ENCODE data around the gene RNF31.

The RNF31 gene

GRCh38 chr14:24110060-24110459 is 37.2 kb upstream of the RNF31 start:
- no peaks in the 10 kb centered on the region for H3K36me3 ChIP-seq (ENCODE audit: control insufficient read depth, insufficient read depth, low read length)
- no peak overlapping the region for H3K9ac ChIP-seq (ENCODE audit: low read depth, low read length)
- H3K27me3 ChIP-seq (ENCODE audit: control insufficient read depth, insufficient read depth, low read length), result no peaks in the 10 kb centered on the region
- no peaks in the 10 kb centered on the region for H3K9me3 ChIP-seq (ENCODE audit: control insufficient read depth, insufficient read depth, low read length)
- H3K4me1 ChIP-seq (ENCODE audit: control insufficient read depth, insufficient read depth, low read length), result no peaks in the 10 kb centered on the region
- no peak overlapping the region for H3K4me3 ChIP-seq (ENCODE audit: low read depth, low read length)

- no peaks in the 10 kb centered on the region for H3K36me3 ChIP-seq (ENCODE audit: control insufficient read depth, insufficient read depth, low read length)
- H3K9me3 ChIP-seq (ENCODE audit: control insufficient read depth, insufficient read depth, low read length), result no peaks in the 10 kb centered on the region
- no peaks in the 10 kb centered on the region for H3K4me1 ChIP-seq (ENCODE audit: control insufficient read depth, insufficient read depth, low read length)
- no peaks in the 10 kb centered on the region for H3K27me3 ChIP-seq (ENCODE audit: control insufficient read depth, insufficient read depth, low read length)
- no peak overlapping the region for H3K9ac ChIP-seq (ENCODE audit: low read depth, low read length)
- no peak overlapping the region for H3K4me3 ChIP-seq (ENCODE audit: low read depth, low read length)
These were observed 36.8 kb upstream of the RNF31 start for GRCh38 chr14:24110523-24110922.

GRCh38 chr14:24113379-24113800 is 33.9 kb upstream of the RNF31 start:
- no peaks in the 10 kb centered on the region for H3K9me3 ChIP-seq (ENCODE audit: control insufficient read depth, insufficient read depth, low read length)
- H3K36me3 ChIP-seq (ENCODE audit: control insufficient read depth, insufficient read depth, low read length), result peaks cover 10% of the 10 kb centered on the region
- H3K27me3 ChIP-seq (ENCODE audit: control insufficient read depth, insufficient read depth, low read length), result no peaks in the 10 kb centered on the region
- peak overlapping the region; percentile 30 for H3K9ac ChIP-seq (ENCODE audit: low read depth, low read length)
- peaks cover 3% of the 10 kb centered on the region for H3K4me1 ChIP-seq (ENCODE audit: control insufficient read depth, insufficient read depth, low read length)
- H3K4me3 ChIP-seq (ENCODE audit: low read depth, low read length), result peak overlapping the region; percentile 93

GRCh38 chr14:24113801-24114531 is 33.3 kb upstream of the RNF31 start:
- peak overlapping the region; percentile 63 for H3K9ac ChIP-seq (ENCODE audit: low read depth, low read length)
- H3K9me3 ChIP-seq (ENCODE audit: control insufficient read depth, insufficient read depth, low read length), result no peaks in the 10 kb centered on the region
- H3K36me3 ChIP-seq (ENCODE audit: control insufficient read depth, insufficient read depth, low read length), result peaks cover 14% of the 10 kb centered on the region
- H3K4me1 ChIP-seq (ENCODE audit: control insufficient read depth, insufficient read depth, low read length), result peaks cover 3% of the 10 kb centered on the region
- H3K4me3 ChIP-seq (ENCODE audit: low read depth, low read length), result peak overlapping the region; percentile 93
- H3K27me3 ChIP-seq (ENCODE audit: control insufficient read depth, insufficient read depth, low read length), result no peaks in the 10 kb centered on the region

GRCh38 chr14:24114532-24115421 is 32.5 kb upstream of the RNF31 start, which contains the start of the genes DCAF11 and NRL:
TSS of gene DCAF11 (plus strand) at chr14:24114777. CDS start at chr14:24115595, 818 bp downstream.
TSS of gene NRL (minus strand) at chr14:24114949. CDS start at chr14:24082848, 32,101 bp downstream.
- Histone ChIP-seq H3K9ac (ENCODE audit: low read depth, low read length) (peak within 1 kb of the TSS; percentile 74), H3K4me1 (ENCODE audit: control insufficient read depth, insufficient read depth, low read length) (peaks cover 3% of the 10 kb centered on the region), H3K36me3 (ENCODE audit: control insufficient read depth, insufficient read depth, low read length) (peaks cover 22% of the 10 kb centered on the region), H3K27me3 (ENCODE audit: control insufficient read depth, insufficient read depth, low read length) (no peaks in the 10 kb centered on the region), H3K4me3 (ENCODE audit: low read depth, low read length) (peak within 1 kb of the TSS; percentile 93), H3K9me3 (ENCODE audit: control insufficient read depth, insufficient read depth, low read length) (no peaks in the 10 kb centered on the region)

- Histone ChIP-seq H3K27me3 (ENCODE audit: control insufficient read depth, insufficient read depth, low read length) (no peaks in the 10 kb centered on the region), H3K4me3 (ENCODE audit: low read depth, low read length) (peak overlapping the region; percentile 93), H3K4me1 (ENCODE audit: control insufficient read depth, insufficient read depth, low read length) (peaks cover 3% of the 10 kb centered on the region), H3K9me3 (ENCODE audit: control insufficient read depth, insufficient read depth, low read length) (no peaks in the 10 kb centered on the region), H3K36me3 (ENCODE audit: control insufficient read depth, insufficient read depth, low read length) (peaks cover 23% of the 10 kb centered on the region), H3K9ac (ENCODE audit: low read depth, low read length) (peak overlapping the region; percentile 74)
These were observed 31.7 kb upstream of the RNF31 start for GRCh38 chr14:24115422-24116127.

GRCh38 chr14:24116128-24116814 is 31.0 kb upstream of the RNF31 start:
- peaks cover 3% of the 10 kb centered on the region for H3K4me1 ChIP-seq (ENCODE audit: control insufficient read depth, insufficient read depth, low read length)
- H3K9me3 ChIP-seq (ENCODE audit: control insufficient read depth, insufficient read depth, low read length), result no peaks in the 10 kb centered on the region
- H3K4me3 ChIP-seq (ENCODE audit: low read depth, low read length), result peak overlapping the region; percentile 93
- H3K27me3 ChIP-seq (ENCODE audit: control insufficient read depth, insufficient read depth, low read length), result no peaks in the 10 kb centered on the region
- H3K36me3 ChIP-seq (ENCODE audit: control insufficient read depth, insufficient read depth, low read length), result peaks cover 26% of the 10 kb centered on the region
- peak overlapping the region; percentile 74 for H3K9ac ChIP-seq (ENCODE audit: low read depth, low read length)

GRCh38 chr14:24117179-24117578 is 30.1 kb upstream of the RNF31 start:
- Histone ChIP-seq H3K4me1 (ENCODE audit: control insufficient read depth, insufficient read depth, low read length) (peaks cover 3% of the 10 kb centered on the region), H3K9ac (ENCODE audit: low read depth, low read length) (no peak overlapping the region), H3K9me3 (ENCODE audit: control insufficient read depth, insufficient read depth, low read length) (no peaks in the 10 kb centered on the region), H3K4me3 (ENCODE audit: low read depth, low read length) (no peak overlapping the region), H3K27me3 (ENCODE audit: control insufficient read depth, insufficient read depth, low read length) (no peaks in the 10 kb centered on the region), H3K36me3 (ENCODE audit: control insufficient read depth, insufficient read depth, low read length) (peaks cover 27% of the 10 kb centered on the region)

GRCh38 chr14:24119691-24120090 is 27.6 kb upstream of the RNF31 start:
- H3K4me1 ChIP-seq (ENCODE audit: control insufficient read depth, insufficient read depth, low read length), result peaks cover 3% of the 10 kb centered on the region
- no peaks in the 10 kb centered on the region for H3K9me3 ChIP-seq (ENCODE audit: control insufficient read depth, insufficient read depth, low read length)
- H3K27me3 ChIP-seq (ENCODE audit: control insufficient read depth, insufficient read depth, low read length), result no peaks in the 10 kb centered on the region
- H3K36me3 ChIP-seq (ENCODE audit: control insufficient read depth, insufficient read depth, low read length), result peaks cover 38% of the 10 kb centered on the region
- no peak overlapping the region for H3K4me3 ChIP-seq (ENCODE audit: low read depth, low read length)
- H3K9ac ChIP-seq (ENCODE audit: low read depth, low read length), result no peak overlapping the region

GRCh38 chr14:24121210-24121609 is 26.1 kb upstream of the RNF31 start:
- Histone ChIP-seq H3K4me3 (ENCODE audit: low read depth, low read length) (no peak overlapping the region), H3K36me3 (ENCODE audit: control insufficient read depth, insufficient read depth, low read length) (peaks cover 38% of the 10 kb centered on the region), H3K9ac (ENCODE audit: low read depth, low read length) (no peak overlapping the region)

GRCh38 chr14:24122416-24122815 is 24.9 kb upstream of the RNF31 start:
- no peaks in the 10 kb centered on the region for H3K9me3 ChIP-seq (ENCODE audit: control insufficient read depth, insufficient read depth, low read length)
- H3K27me3 ChIP-seq (ENCODE audit: control insufficient read depth, insufficient read depth, low read length), result no peaks in the 10 kb centered on the region
- H3K4me1 ChIP-seq (ENCODE audit: control insufficient read depth, insufficient read depth, low read length), result no peaks in the 10 kb centered on the region
- peaks cover 35% of the 10 kb centered on the region for H3K36me3 ChIP-seq (ENCODE audit: control insufficient read depth, insufficient read depth, low read length)
- no peak overlapping the region for H3K4me3 ChIP-seq (ENCODE audit: low read depth, low read length)
- H3K9ac ChIP-seq (ENCODE audit: low read depth, low read length), result no peak overlapping the region

More at GRCh38 chr14:24121210-24121609, 26.1 kb upstream of the RNF31 start:
- H3K4me1 ChIP-seq (ENCODE audit: control insufficient read depth, insufficient read depth, low read length), result peaks cover 2% of the 10 kb centered on the region
- H3K27me3 ChIP-seq (ENCODE audit: control insufficient read depth, insufficient read depth, low read length), result no peaks in the 10 kb centered on the region
- no peaks in the 10 kb centered on the region for H3K9me3 ChIP-seq (ENCODE audit: control insufficient read depth, insufficient read depth, low read length)
